OCI-LY3 (cell line): Measurements from ENCODE around the gene PEPD.

ENCODE experiments used
- H2AFZ ChIP-seq: fragments of 200-600, 300-600 bp; shearing (Covaris generic); 2 replicates; pipeline ENCODE4 v1.6.0; 2014; ENCODE audit warnings: antibody characterized with exemption, low read depth, low read length
- H3K27ac ChIP-seq: fragments of 200-600, 300-600 bp; sonication (generic); 2 replicates; pipeline ENCODE4 v1.5.1; 2014; ENCODE audit warnings: mild to moderate bottlenecking, low read length, moderate library complexity, mixed read lengths
- H3K27me3 ChIP-seq: fragments of 200-600, 300-600 bp; sonication (generic); 2 replicates; pipeline ENCODE4 v1.6.1; 2014; ENCODE audit warnings: low read depth, low read length, mixed read lengths
- H3K36me3 ChIP-seq: fragments of 200-600, 300-600 bp; sonication (generic); replicated peaks from 2 replicates; pipeline ENCODE3; 2014; ENCODE audit warnings: low read depth, low read length, mixed read lengths
- H3K4me1 ChIP-seq: fragments of 300-600, 200-600 bp; sonication (generic); 2 replicates; pipeline ENCODE4 v1.6.1; 2014; ENCODE audit warnings: low read length, mixed read lengths
- H3K4me2 ChIP-seq: fragments of 200-600, 300-600 bp; sonication (generic); 2 replicates; pipeline ENCODE4 v1.6.1; 2014; ENCODE audit warnings: low read length, mixed read lengths
- H3K4me3 ChIP-seq: fragments of 300-600, 200-600 bp; sonication (generic); 2 replicates; pipeline ENCODE4 v1.5.1; 2014; ENCODE audit warnings: antibody characterized with exemption, mild to moderate bottlenecking, low read length, moderate library complexity
- H3K79me2 ChIP-seq: fragments of 300-600, 200-600 bp; shearing (Covaris generic); 2 replicates; pipeline ENCODE4 v1.6.1; 2014; ENCODE audit warnings: mild to moderate bottlenecking, low read length, mixed read lengths
- H3K9ac ChIP-seq: fragments of 300-600, 200-600 bp; shearing (Covaris generic); 2 replicates; pipeline ENCODE4 v1.6.0; 2014; ENCODE audit warnings: mild to moderate bottlenecking, low read length, moderate library complexity
- H3K9me3 ChIP-seq: fragments of 200-600, 300-600 bp; shearing (Covaris generic); 2 replicates; pipeline ENCODE4 v1.6.1; 2014; ENCODE audit warnings: low read length, mixed read lengths; ENCODE audit not compliant: insufficient read depth
- H4K20me1 ChIP-seq: fragments of 200-600, 300-600 bp; sonication (generic); 2 replicates; pipeline ENCODE4 v1.6.1; 2016; ENCODE audit warnings: low read length, mixed read lengths; ENCODE audit not compliant: insufficient read depth
- CTCF ChIP-seq: fragments of 200-600, 300-600 bp; sonication (generic); IDR thresholded peaks from 2 replicates; pipeline ENCODE4 v1.5.1; 2014; ENCODE audit warnings: antibody characterized with exemption, low read length, low read depth
- EZH2phosphoT487 ChIP-seq: fragments of 200-600 bp; shearing (Covaris generic); IDR thresholded peaks from 2 replicates; pipeline ENCODE4 v1.6.1; 2018; ENCODE audit warnings: antibody characterized with exemption, mixed run types, low read depth

Gene PEPD

GRCh38 chr19:33402421-33403220 is 119.0 kb downstream of the PEPD start:
- Histone ChIP-seq H3K27ac (no peak overlapping the region), H3K9me3 (no peaks in the 10 kb centered on the region), H2AFZ (no peak overlapping the region), H4K20me1 (no peaks in the 10 kb centered on the region), H3K36me3 (no peaks in the 10 kb centered on the region), H3K4me2 (no peak overlapping the region), H3K9ac (no peak overlapping the region), H3K27me3 (no peaks in the 10 kb centered on the region), H3K4me1 (peaks cover 15% of the 10 kb centered on the region), H3K4me3 (no peak overlapping the region), H3K79me2 (no peaks in the 10 kb centered on the region)
- TF ChIP-seq EZH2phosphoT487 (no peak), CTCF (peak; percentile 37)

- H3K27me3 ChIP-seq: no peaks in the 10 kb centered on the region
- no peak overlapping the region for H3K4me3 ChIP-seq
- no peaks in the 10 kb centered on the region for H3K79me2 ChIP-seq
- peaks cover 15% of the 10 kb centered on the region for H3K4me1 ChIP-seq
- no peak for TF ChIP-seq CTCF
- TF ChIP-seq EZH2phosphoT487: no peak
- H3K36me3 ChIP-seq: no peaks in the 10 kb centered on the region
- no peaks in the 10 kb centered on the region for H3K9me3 ChIP-seq
- H4K20me1 ChIP-seq: no peaks in the 10 kb centered on the region
- H3K9ac ChIP-seq: no peak overlapping the region
- H3K4me2 ChIP-seq: no peak overlapping the region
- H3K27ac ChIP-seq: no peak overlapping the region
- no peak overlapping the region for H2AFZ ChIP-seq
Measured at GRCh38 chr19:33401683-33402420, 119.7 kb downstream of the PEPD start.

- Histone ChIP-seq H3K27me3 (no peaks in the 10 kb centered on the region), H3K4me2 (no peak overlapping the region), H3K9ac (no peak overlapping the region), H3K9me3 (no peaks in the 10 kb centered on the region), H3K36me3 (no peaks in the 10 kb centered on the region), H3K27ac (no peak overlapping the region), H3K4me1 (peaks cover 15% of the 10 kb centered on the region), H3K4me3 (no peak overlapping the region), H4K20me1 (no peaks in the 10 kb centered on the region), H2AFZ (no peak overlapping the region), H3K79me2 (no peaks in the 10 kb centered on the region)
- TF ChIP-seq CTCF: no peak
- TF ChIP-seq EZH2phosphoT487: no peak
Measured at GRCh38 chr19:33400856-33401682, 120.5 kb downstream of the PEPD start.
